PC-3 (cell line): ENCODE measurements around the gene ATP2B2. TPM values are rescaled to one million over a fixed set of nuclear protein-coding genes. Genes with fewer than 3 reads are reported as not detected.

ENCODE experiments used
- ATAC-seq: fragments of 200-7000 bp; cut with Tn5 transposase; 2 replicates; pipeline ENCODE4 v1.9.1; 2020; ENCODE audit warnings: mild to moderate bottlenecking, moderate library complexity
- BruUV-seq: library from RNA; stranded (reverse); fragments of 400-500 nt; replicated peaks from 2 replicates; lab custom pipeline; 2021; lab: Mats Ljungman, UMichigan
- CTCF ChIA-PET: fragments of 300-600 bp; sonication (Branson Sonifier 250); formaldehyde crosslinking; loops from one replicate; lab custom pipeline; 2022; ENCODE audit warnings: antibody characterized with exemption; lab: Charles Lee
- POLR2A ChIA-PET: fragments of 300-600 bp; sonication (Branson Sonifier 250); formaldehyde crosslinking; loops from one replicate; lab custom pipeline; 2022; ENCODE audit warnings: antibody characterized with exemption; ENCODE audit not compliant: unreplicated experiment; lab: Charles Lee
- DNase-seq: peaks from one replicate; pipeline ENCODE4 v3.0.0-alpha.2; 2015
- H2AFZ ChIP-seq: fragments of 300-600 bp; sonication (generic); 2 replicates; pipeline ENCODE4 v1.6.0; 2016; ENCODE audit warnings: antibody characterized with exemption, low read length
- H3F3A ChIP-seq: fragments of 300-600 bp; sonication (generic); one replicate; pipeline ENCODE4 v1.6.0; 2017; ENCODE audit warnings: antibody characterized with exemption, low read length, control low read depth, mild to moderate bottlenecking; ENCODE audit not compliant: unreplicated experiment
- H3K27ac ChIP-seq: fragments of 300-600 bp; sonication (generic); 2 replicates; pipeline ENCODE4 v1.5.1; 2016; ENCODE audit warnings: mild to moderate bottlenecking, low read length
- H3K27me3 ChIP-seq: fragments of 300-600 bp; sonication (generic); 2 replicates; pipeline ENCODE4 v1.6.1; 2016; ENCODE audit warnings: low read length, mixed read lengths
- H3K36me3 ChIP-seq: fragments of 300-600 bp; sonication (generic); 2 replicates; pipeline ENCODE4 v1.6.1; 2016; ENCODE audit warnings: low read depth, mixed run types, low read length, mixed read lengths
- H3K4me1 ChIP-seq: fragments of 300-600 bp; sonication (generic); 2 replicates; pipeline ENCODE4 v1.5.1; 2016; ENCODE audit warnings: low read length; ENCODE audit not compliant: insufficient read depth
- H3K4me2 ChIP-seq: fragments of 300-600 bp; sonication (generic); 2 replicates; pipeline ENCODE4 v1.6.0; 2016; ENCODE audit warnings: low read length
- H3K4me3 ChIP-seq: fragments of 300-600 bp; sonication (generic); 2 replicates; pipeline ENCODE4 v1.5.1; 2016; ENCODE audit warnings: mild to moderate bottlenecking, low read length, mixed read lengths
- H3K79me2 ChIP-seq: fragments of 300-600 bp; sonication (generic); 2 replicates; pipeline ENCODE4 v1.6.1; 2017; ENCODE audit warnings: low read length, mixed read lengths
- H3K9ac ChIP-seq: fragments of 300-600 bp; sonication (generic); 2 replicates; pipeline ENCODE4 v1.6.0; 2016; ENCODE audit warnings: mild to moderate bottlenecking, low read length
- H3K9me2 ChIP-seq: fragments of 300-600 bp; sonication (generic); replicated peaks from 2 replicates; pipeline ENCODE4 v1.6.1; 2016; ENCODE audit warnings: mixed run types, low read length, mixed read lengths
- H3K9me3 ChIP-seq: fragments of 300-600 bp; sonication (generic); 2 replicates; pipeline ENCODE4 v1.6.1; 2016; ENCODE audit warnings: low read length, mixed read lengths
- H4K20me1 ChIP-seq: fragments of 300-600 bp; sonication (generic); 2 replicates; pipeline ENCODE4 v1.6.1; 2016; ENCODE audit warnings: low read length, mixed read lengths
- EZH2 ChIP-seq: fragments of 300-600 bp; sonication (generic); IDR thresholded peaks from one replicate; pipeline ENCODE4 v1.6.1; 2017; ENCODE audit warnings: antibody characterized with exemption, mild to moderate bottlenecking, low read length; ENCODE audit not compliant: unreplicated experiment
- EZH2phosphoT487 ChIP-seq: fragments of 300-600 bp; sonication (generic); IDR thresholded peaks from 2 replicates; pipeline ENCODE4 v1.6.1; 2018; ENCODE audit warnings: mild to moderate bottlenecking, antibody characterized with exemption, low read length, borderline replicate concordance
- intact Hi-C: fragments of 100-400 bp; cut with micrococcal nuclease; formaldehyde crosslinking; loops from 2 replicates; pipeline ENCODE4 v1.9.0; 2023
- total RNA-seq: library from RNA; depleted of rRNA; stranded (reverse); fragments of >200 nt; gene quantifications from 2 replicates; pipeline ENCODE4 v1.2.3, GENCODE V29; 2014
- TF ChIP-seq, protein P1 (sequence below): fragments of 300-600 bp; sonication (generic); conservative IDR thresholded peaks from 2 replicates; pipeline ENCODE4 v1.5.1; 2017; ENCODE audit warnings: antibody characterized with exemption, low read depth, mild to moderate bottlenecking, low read length

The ATP2B2 gene
- total RNA-seq, 1 experiment from 2014 or later: not detected

DNA sequence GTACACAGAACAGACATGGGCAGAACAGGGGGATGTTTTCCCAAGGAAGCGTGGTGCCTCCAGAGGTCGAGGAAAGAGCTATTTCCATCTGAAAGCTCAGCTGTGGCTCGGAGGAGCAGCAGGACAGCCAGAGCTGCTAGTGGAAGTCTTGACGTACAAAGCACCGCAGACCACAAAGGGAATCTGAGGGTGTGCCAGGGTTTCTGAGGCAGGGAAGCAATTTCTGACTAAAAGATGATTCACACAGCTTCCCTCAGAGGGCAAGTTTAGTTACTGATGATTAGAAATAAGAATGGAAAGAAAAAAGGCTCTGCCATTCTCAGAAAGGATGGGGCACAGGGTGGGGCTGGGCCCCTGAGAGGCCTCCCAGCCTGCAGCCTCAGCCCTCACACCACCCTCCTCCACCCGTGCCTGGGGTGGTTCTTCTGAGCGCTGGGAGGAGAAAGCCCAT, 138.7 kb downstream of the ATP2B2 start:
- H3K27me3 ChIP-seq: no peaks in the 10 kb centered on the region
- no peaks in the 10 kb centered on the region for H3K9me2 ChIP-seq
- H4K20me1 ChIP-seq: no peaks in the 10 kb centered on the region
- H3K4me3 ChIP-seq: no peak overlapping the region
- ATAC-seq: peak; percentile 94
- H3K4me1 ChIP-seq: peaks cover 18% of the 10 kb centered on the region
- BruUV-seq: no TSS peak
- no peaks in the 10 kb centered on the region for H3F3A ChIP-seq
- H2AFZ ChIP-seq: no peak overlapping the region
- H3K4me2 ChIP-seq: peak overlapping the region; percentile 66
- POLR2A ChIA-PET: interaction anchor here (0.6 to 1.2 kb wide), 3 partner anchors 9 to 14 kb away, joined by 3 to 9 read pairs (median 3); no protein-coding TSS in a partner anchor
- H3K79me2 ChIP-seq: no peaks in the 10 kb centered on the region
- intact Hi-C loops: loop anchor here (1.0 kb wide), 1 partner anchor 10 kb away; no protein-coding TSS in a partner anchor
- no peak for TF ChIP-seq EZH2
- no peak for TF ChIP-seq EZH2phosphoT487
- TF ChIP-seq, protein P1, sequence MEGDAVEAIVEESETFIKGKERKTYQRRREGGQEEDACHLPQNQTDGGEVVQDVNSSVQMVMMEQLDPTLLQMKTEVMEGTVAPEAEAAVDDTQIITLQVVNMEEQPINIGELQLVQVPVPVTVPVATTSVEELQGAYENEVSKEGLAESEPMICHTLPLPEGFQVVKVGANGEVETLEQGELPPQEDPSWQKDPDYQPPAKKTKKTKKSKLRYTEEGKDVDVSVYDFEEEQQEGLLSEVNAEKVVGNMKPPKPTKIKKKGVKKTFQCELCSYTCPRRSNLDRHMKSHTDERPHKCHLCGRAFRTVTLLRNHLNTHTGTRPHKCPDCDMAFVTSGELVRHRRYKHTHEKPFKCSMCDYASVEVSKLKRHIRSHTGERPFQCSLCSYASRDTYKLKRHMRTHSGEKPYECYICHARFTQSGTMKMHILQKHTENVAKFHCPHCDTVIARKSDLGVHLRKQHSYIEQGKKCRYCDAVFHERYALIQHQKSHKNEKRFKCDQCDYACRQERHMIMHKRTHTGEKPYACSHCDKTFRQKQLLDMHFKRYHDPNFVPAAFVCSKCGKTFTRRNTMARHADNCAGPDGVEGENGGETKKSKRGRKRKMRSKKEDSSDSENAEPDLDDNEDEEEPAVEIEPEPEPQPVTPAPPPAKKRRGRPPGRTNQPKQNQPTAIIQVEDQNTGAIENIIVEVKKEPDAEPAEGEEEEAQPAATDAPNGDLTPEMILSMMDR: 0 out of 2 replicates have a peak, but pooled peaks have one; percentile 13
- peak; percentile 96 for DNase-seq
- H3K9ac ChIP-seq: peak overlapping the region; percentile 47
- CTCF ChIA-PET: interaction anchor here (0.6 kb wide), 2 partner anchors 21 to 25 kb away, joined by 3 read pairs; no protein-coding TSS in a partner anchor
- H3K27ac ChIP-seq: peak overlapping the region; percentile 83
- no peaks in the 10 kb centered on the region for H3K36me3 ChIP-seq
- H3K9me3 ChIP-seq: no peaks in the 10 kb centered on the region

DNA sequence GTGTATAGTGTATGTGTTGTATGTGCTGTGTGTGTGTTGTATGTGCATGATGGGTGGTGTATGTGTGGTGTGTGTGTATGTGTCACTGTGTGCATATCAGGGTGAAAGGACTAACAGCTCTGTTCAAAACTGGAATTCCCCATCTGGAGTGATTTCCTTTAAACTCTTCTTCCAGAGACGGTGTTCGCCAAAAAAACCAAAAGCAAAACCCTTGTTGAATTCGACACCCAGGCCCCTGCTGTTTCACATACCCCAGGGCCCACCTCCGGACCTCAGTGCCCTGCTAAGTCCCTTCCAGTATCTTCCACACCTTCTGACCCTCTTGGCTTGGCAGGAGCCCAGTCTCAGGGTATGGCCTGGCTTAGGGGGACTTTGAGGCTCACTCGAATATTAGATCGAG, 139.6 kb downstream of the ATP2B2 start:
- Histone ChIP-seq H3K9me2 (no peaks in the 10 kb centered on the region), H3K27me3 (no peaks in the 10 kb centered on the region), H3K27ac (peak overlapping the region; percentile 83), H3K79me2 (no peaks in the 10 kb centered on the region), H3K4me2 (peak overlapping the region; percentile 66), H4K20me1 (no peaks in the 10 kb centered on the region), H3K9me3 (no peaks in the 10 kb centered on the region), H3K9ac (peak overlapping the region; percentile 46), H3F3A (no peaks in the 10 kb centered on the region), H3K4me1 (peaks cover 18% of the 10 kb centered on the region), H3K4me3 (no peak overlapping the region), H3K36me3 (no peaks in the 10 kb centered on the region), H2AFZ (no peak overlapping the region)
- ATAC-seq (no peak), DNase-seq (no peak)
- POLR2A ChIA-PET: interaction anchor here (1.2 kb wide), 1 partner anchor 13 kb away, joined by 3 read pairs; no protein-coding TSS in a partner anchor
- intact Hi-C loops: loop anchor here (1.0 kb wide), 1 partner anchor 9 kb away; no protein-coding TSS in a partner anchor
- CTCF ChIA-PET: no interaction called here
- TF ChIP-seq EZH2: no peak
- no peak for TF ChIP-seq EZH2phosphoT487
- TF ChIP-seq, protein P1: no peak
- BruUV-seq: no TSS peak

GRCh38 chr3:10365316-10365715, 140.1 kb downstream of the ATP2B2 start:
- ChIA-PET CTCF (no interaction called here), POLR2A (no interaction called here)
- Histone ChIP-seq H3K4me1 (peaks cover 18% of the 10 kb centered on the region), H3K27me3 (no peaks in the 10 kb centered on the region), H2AFZ (no peak overlapping the region), H3K27ac (no peak overlapping the region), H3K4me3 (no peak overlapping the region), H3K36me3 (no peaks in the 10 kb centered on the region), H3K9me3 (no peaks in the 10 kb centered on the region), H4K20me1 (no peaks in the 10 kb centered on the region), H3K9ac (no peak overlapping the region), H3K4me2 (no peak overlapping the region), H3K9me2 (no peaks in the 10 kb centered on the region), H3K79me2 (no peaks in the 10 kb centered on the region), H3F3A (no peaks in the 10 kb centered on the region)
- DNase-seq: no peak
- intact Hi-C loops: no loop called here
- ATAC-seq: no peak
- no peak for TF ChIP-seq EZH2
- no peak for TF ChIP-seq EZH2phosphoT487
- TF ChIP-seq, protein P1: no peak
- no TSS peak for BruUV-seq
